GM19238 (cell line): ENCODE data around the gene CLK2.
A peak's percentile ranks its signal among the peaks of the same experiment; 100 is the strongest.
"Not testable (repeated sequence)": the region's sequence is repeated elsewhere in the genome, so short reads cannot be mapped to it uniquely, and the experiment has no call there.

ENCODE experiments used
- DNase-seq: peaks from one replicate; pipeline ENCODE4 v3.0.0; 2011; ENCODE audit warnings: low spot score; ENCODE audit not compliant: insufficient read length

The CLK2 gene

DNA sequence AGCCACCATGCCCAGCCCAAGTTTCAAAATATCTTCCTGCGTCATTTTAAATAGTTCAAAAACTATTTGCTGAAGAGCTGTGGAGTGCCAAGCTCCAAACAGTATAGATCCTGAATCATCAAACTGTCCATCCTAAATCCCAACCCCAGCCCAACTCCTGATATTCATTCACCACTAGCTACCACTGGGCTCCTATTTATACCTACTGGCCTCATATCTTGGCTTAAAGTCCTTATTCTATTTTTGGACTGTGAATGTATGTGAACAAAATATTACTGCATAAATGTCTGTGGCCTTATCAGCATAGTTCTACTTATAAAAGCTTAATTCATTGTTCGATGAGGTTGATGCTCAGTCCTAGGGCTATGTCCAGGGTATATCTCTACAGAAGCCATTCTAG, 5.9 kb downstream of the CLK2 start:
- no peak for DNase-seq

DNA sequence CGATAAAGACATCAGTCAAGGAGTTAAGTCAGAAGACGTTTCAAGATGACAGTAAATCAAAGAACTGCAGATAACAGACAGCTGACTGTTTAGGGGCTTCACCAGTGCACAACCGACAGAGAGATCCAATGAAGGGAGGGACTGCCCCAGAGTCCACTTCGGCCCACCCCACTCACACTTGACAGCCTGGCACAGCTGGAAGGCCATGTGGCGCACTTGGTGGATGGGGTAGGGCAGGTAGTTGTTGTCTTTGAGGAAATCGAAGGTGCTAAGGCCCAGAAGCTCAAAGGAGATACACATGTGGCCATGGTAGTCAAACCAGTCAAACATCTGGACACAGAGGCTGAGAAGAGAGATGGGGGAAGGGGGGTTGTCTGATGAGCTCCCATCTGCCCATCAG, 6.8 kb downstream of the CLK2 start:
- no peak for DNase-seq

- no peak for DNase-seq
Measured at GRCh38 chr1:155263067-155263466, 10.2 kb downstream of the CLK2 start.

DNA sequence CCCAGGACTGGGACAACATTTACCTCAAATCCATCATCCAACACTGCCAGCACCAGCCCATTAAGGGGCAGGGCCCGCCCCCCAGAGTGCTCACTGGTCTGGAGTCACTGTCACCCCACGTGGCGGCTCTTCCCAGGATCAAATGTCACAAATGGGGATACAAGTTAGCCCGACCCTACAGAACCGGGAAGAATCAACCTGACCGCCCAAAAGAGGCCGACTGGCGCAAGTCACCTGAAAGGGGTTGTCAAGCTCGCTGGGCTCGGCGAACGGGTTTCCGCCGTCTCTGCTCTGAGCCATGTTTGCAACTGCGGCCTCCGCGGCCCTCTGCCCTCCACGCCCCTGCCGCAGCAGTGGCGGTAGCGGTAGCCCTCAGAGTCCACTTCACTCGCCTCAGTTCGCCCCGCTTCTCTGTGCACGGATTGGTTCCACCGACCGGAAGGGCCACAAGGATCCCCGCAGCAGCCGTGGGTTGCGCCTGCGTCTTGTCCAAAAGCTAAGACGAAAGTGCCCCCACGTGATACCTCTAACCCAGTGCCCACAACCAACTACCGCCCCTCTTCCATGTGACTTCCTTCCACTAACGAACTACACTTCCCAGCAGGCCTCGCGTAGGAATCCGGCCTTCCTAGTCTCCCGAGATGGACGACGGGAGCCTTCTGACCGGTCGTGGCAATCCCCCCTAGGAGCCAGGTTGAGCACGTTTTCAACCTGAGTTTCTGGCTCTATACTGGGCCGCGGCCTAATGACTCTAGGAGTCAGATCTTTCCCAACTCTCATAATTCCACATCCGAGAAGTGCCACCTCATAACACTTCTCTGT, 11.2 kb downstream of the CLK2 start, which contains the start of gene SCAMP3:
TSS of gene SCAMP3 (minus strand) at position 509 of the 822 bp plus-strand sequence. CDS start at position 300, 209 bp downstream.
- peak; percentile 99 for DNase-seq

DNA sequence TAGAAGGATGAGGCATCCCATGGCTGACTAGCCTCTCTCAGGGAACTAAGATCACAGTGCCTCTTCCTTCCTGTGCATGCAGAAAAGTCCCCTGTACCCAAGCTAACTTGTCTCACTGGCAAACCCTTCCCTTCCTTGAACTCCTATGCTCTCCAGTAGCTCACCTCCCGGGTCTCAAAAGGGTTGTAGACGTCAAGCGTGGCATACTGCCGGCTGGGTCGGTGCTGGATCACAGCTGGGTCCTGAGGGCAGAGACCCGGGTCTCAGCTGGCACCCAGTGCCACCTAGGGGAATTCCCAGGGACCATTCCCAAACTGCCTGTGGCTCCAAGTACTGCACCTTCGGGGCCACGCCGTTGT, 11.8 kb downstream of the CLK2 start:
- DNase-seq, result no peak

DNA sequence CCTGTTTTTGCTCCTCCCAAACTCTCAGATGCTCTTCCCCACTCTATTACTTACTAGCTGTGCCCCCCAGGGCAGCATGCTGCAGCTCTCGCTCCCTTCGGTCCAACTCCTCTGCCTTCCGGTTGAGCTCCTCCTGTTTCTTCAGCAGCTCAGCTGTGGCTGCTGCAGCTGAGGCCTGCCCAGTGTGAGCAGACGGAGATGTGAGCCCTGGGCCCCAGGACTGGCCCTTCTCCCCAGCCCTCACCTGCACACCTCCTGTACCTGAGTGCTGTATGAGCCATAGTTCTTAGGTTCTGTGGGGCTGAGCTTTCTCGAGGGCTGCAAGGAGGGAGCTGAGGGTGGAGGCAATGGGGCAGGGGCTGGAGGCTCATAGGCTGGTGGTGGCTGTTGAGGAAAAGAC, 13.0 kb downstream of the CLK2 start:
- DNase-seq, result no peak

GRCh38 chr1:155256058-155256852, 17.0 kb downstream of the CLK2 start:
- no peak for DNase-seq

- DNase-seq, result peak; percentile 91
Measured at GRCh38 chr1:155255243-155256007, 17.9 kb downstream of the CLK2 start, which contains the start of gene ENTREP3. Gene ENTREP3 (minus strand): TSS chr1:155255483. CDS start chr1:155254877, 606 bp downstream.

DNA sequence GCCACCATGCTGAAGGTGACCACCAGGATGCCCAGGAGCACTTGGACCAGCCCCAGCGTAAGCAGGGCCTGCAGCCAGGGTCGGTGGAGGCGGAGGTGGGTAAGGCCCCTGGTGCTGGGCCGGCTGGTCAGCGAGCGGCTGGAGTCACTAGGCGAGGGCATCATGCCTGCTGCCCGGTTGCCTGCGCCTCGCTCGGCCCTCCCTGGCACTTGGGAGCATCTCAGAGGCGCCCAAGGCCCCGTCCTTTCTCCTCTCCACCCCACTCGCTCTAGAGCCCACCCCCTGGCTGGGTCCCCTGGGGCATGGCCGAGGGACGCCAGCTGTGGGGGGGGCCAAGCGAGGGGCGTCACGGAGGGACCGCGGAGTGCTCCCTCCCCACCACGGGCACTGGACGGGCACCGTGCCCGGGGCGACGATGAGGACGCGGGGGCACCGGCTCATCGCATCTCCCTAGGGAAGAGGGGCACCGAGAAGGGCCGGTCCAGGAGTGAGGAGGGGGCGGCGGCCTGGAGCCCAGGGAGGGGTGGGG, 18.5 kb downstream of the CLK2 start:
- peak; percentile 20 for DNase-seq

DNA sequence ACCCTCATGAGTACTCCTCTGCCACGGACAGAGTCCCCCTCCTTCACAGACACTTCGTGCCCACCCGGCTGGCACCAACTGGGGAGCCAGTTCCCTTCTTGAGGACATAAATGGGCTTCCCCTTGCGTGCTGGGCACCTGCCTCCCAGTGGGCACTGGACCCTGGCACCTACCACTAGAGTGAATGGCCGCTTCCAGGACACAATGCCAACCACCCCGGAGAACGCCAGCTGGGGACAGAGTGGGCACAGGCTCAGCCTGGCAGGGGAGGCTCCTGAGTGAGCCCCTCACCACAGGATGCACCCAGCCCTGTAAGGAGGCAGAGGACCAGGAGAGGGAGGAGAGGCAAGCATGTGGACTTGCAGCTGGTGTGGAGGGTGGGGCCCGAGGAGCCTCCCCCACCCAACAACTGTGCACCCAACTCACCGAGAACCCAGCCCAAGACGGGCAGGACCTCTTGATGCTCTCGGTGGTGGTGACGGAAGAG, 19.0 kb downstream of the CLK2 start:
- no peak for DNase-seq

GRCh38 chr1:155253797-155254196, 19.5 kb downstream of the CLK2 start:
- no peak for DNase-seq

DNA sequence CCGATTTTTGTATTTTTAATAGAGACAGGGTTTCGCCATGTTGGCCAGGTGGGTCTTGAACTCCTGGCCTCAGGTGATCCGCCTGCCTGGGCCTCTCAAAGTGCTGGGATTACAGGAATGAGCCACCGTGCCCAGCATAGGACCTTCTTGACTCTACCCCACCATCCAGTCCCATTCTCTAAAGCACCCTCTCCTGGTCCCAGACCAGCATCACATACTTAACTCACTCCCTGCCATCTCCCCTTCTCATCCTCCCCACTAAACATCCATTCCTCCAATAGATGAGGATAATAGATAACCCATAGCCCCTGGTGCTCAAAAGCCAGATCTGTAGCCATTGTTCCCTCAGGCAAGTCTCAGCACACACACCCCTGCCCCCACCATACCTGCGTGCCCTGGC, 20.1 kb downstream of the CLK2 start:
- DNase-seq, result no peak

- no peak for DNase-seq
Measured at GRCh38 chr1:155251566-155251965, 21.7 kb downstream of the CLK2 start.

- peak; percentile 98 for DNase-seq
Measured at GRCh38 chr1:155250633-155251449, 22.5 kb downstream of the CLK2 start.

DNA sequence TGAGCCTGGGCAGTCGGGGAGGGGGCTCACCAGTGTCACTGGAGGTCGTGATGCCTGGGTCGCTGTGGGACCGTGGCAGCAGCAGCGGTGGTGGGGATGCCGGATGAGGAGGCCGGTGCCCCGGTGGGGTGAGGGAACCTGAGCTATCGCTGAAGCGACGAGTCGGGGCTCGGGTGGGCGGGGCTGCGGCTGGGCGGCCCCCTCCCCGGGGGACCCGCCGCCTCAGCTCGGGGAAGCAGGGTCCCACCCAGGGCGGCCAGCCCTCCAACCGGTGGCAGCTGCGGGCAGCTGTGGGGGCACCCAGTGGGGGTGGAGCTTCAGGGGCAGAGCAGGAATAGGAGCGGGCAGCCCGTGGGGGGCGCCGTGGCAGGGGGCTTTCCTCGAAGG, 23.1 kb downstream of the CLK2 start:
- DNase-seq, result no peak

- no peak for DNase-seq
Measured at GRCh38 chr1:155247667-155248553, 25.4 kb downstream of the CLK2 start.

DNA sequence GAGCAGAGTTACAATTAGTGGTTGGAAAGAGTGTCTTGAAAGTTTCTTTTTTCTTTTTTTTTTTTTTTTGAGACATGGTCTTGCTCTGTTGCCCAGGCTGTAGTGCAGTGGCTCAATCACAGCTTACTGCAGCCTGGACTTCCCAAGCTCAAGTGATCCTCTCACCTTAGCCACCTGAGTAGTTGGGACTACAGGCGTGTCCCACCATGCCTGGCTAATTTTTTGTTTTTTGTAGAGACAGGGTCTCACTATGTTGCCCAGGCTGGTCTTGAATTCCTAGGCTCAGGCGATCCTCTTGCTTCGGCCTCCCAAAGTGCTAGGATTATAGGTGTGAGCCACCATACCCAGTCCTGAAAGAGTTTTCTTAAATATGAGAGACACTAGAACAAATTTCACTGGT, 26.5 kb downstream of the CLK2 start:
- DNase-seq, result not testable (repeated sequence)

GRCh38 chr1:155245163-155245524, 28.2 kb downstream of the CLK2 start:
- DNase-seq, result no peak

DNA sequence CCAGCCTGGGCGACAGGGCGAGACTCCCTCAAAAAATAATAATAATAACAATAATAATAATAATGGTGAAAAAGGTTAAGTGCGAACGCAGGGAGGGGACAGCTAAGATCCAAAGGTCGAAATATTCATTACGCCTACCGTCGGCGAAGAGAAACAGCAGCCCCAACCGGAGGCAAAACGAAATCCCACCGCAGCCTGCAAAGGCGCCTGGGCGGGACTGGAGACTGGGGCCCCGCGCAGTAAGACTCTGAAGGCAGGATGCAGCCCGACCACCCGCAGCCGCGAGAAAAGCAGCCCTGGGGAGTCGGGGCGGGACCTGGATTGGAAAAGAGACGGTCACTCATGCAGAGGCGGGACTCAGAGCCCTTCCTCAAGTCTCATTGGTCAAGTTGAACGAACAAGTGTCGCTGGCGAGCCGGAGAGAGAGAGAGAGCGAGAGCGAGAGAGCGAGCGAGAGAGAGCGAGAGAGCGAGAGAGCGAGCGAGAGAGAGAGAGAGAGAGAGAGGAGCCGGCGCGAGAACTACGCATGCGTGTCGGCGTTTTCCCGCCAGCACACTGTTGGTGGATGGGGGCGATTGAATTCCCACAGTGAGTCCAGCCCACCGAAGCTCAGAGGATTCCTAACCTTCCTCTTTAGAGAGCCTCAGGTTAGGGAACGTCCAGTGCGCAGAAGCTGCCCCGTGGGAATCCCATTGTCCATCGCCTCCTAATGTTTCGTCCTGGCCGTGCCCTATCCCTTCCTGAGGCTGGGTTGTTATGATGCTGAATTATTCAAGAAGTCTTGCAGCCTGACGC, 28.7 kb downstream of the CLK2 start:
- peak; percentile 96 for DNase-seq
